HG02870 (cell line): ENCODE results near the gene ZBTB43.

Source experiments
- ATAC-seq: cut with Tn5 transposase; IDR thresholded peaks from one replicate; pipeline ENCODE4 v1.9.1; 2021; ENCODE audit warnings: mild to moderate bottlenecking, moderate library complexity; ENCODE audit not compliant: unreplicated experiment

ZBTB43 gene

GRCh38 chr9:126827227-126827626 lies 22.4 kb downstream of the ZBTB43 start:
- ATAC-seq = no peak

GRCh38 chr9:126829035-126829434 lies 24.2 kb downstream of the ZBTB43 start:
- no peak for ATAC-seq

- no peak for ATAC-seq
These were observed 26.0 kb downstream of the ZBTB43 start for GRCh38 chr9:126830827-126831226.

- ATAC-seq = no peak
These were observed 27.6 kb downstream of the ZBTB43 start for GRCh38 chr9:126832440-126832839.

- no peak for ATAC-seq
These were observed 28.2 kb downstream of the ZBTB43 start for GRCh38 chr9:126833020-126833419.

- ATAC-seq = no peak
These were observed 29.0 kb downstream of the ZBTB43 start for GRCh38 chr9:126833710-126834345.

GRCh38 chr9:126834672-126835071 lies 29.8 kb downstream of the ZBTB43 start:
- ATAC-seq = no peak

GRCh38 chr9:126836216-126836615 lies 31.4 kb downstream of the ZBTB43 start:
- no peak for ATAC-seq

- ATAC-seq = no peak
These were observed 33.4 kb downstream of the ZBTB43 start for GRCh38 chr9:126838055-126838811.

- no peak for ATAC-seq
These were observed 34.1 kb downstream of the ZBTB43 start for GRCh38 chr9:126838895-126839294.

- no peak for ATAC-seq
These were observed 34.5 kb downstream of the ZBTB43 start for GRCh38 chr9:126839301-126839700.

GRCh38 chr9:126842220-126842842 lies 37.5 kb downstream of the ZBTB43 start:
- ATAC-seq = no peak

- ATAC-seq = no peak
These were observed 38.3 kb downstream of the ZBTB43 start for GRCh38 chr9:126842977-126843799.

- ATAC-seq = no peak
These were observed 39.2 kb downstream of the ZBTB43 start for GRCh38 chr9:126844085-126844484.

GRCh38 chr9:126847051-126847450 lies 42.2 kb downstream of the ZBTB43 start:
- no peak for ATAC-seq

- ATAC-seq = no peak
These were observed 44.9 kb downstream of the ZBTB43 start for GRCh38 chr9:126849591-126850225.

- no peak for ATAC-seq
These were observed 46.5 kb downstream of the ZBTB43 start for GRCh38 chr9:126851286-126851880.

GRCh38 chr9:126852086-126852688 lies 47.3 kb downstream of the ZBTB43 start:
- ATAC-seq = no peak

- ATAC-seq = no peak
These were observed 48.8 kb downstream of the ZBTB43 start for GRCh38 chr9:126853667-126854066.

GRCh38 chr9:126854734-126855133 lies 49.9 kb downstream of the ZBTB43 start:
- ATAC-seq = no peak
